SK-N-SH (cell line): ENCODE data around the gene KLHL21. TPM values are rescaled to one million over a fixed set of nuclear protein-coding genes. Genes with fewer than 3 reads are reported as not detected.

ENCODE experiments used
- CTCF ChIA-PET: fragments of 300-600, 350-600 bp; formaldehyde crosslinking; extraction: SDS; loops from one replicate; lab custom pipeline; 2021; lab: Yijun Ruan, JAX
- POLR2A ChIA-PET: fragments of 350-600 bp; sonication (Branson Sonifier 250); formaldehyde crosslinking; extraction: SDS; loops from one replicate; lab custom pipeline; 2020; ENCODE audit warnings: antibody characterized with exemption, inconsistent platforms; lab: Yijun Ruan, JAX
- DNase-seq: peaks from one replicate; pipeline ENCODE4 v3.0.0; 2012
- H2AFZ ChIP-seq: fragments of 200-600 bp; sonication (generic); 2 replicates; pipeline ENCODE4 v1.8.1; 2016; ENCODE audit warnings: antibody characterized with exemption, mild to moderate bottlenecking, low read depth
- H3F3A ChIP-seq: fragments of 200-600 bp; sonication (generic); replicated peaks from 2 replicates; pipeline ENCODE3; 2016; ENCODE audit warnings: antibody characterized with exemption, mild to moderate bottlenecking; ENCODE audit not compliant: insufficient read depth
- H3K27ac ChIP-seq, 2 experiments: fragments of 200-500 bp in 1 of 2; fragments of 200-600 bp in 1 of 2; sonication (Bioruptor generic) in 1 of 2; sonication (generic), shearing (Covaris generic) in 1 of 2; 2 replicates each; pipeline versions ENCODE4 v1.5.1 to v1.6.1; 2014 to 2016; ENCODE audit warnings: low read depth in 2 of 2, inconsistent platforms in 1 of 2, low read length in 1 of 2, mild to moderate bottlenecking in 1 of 2, mixed read lengths in 1 of 2
- H3K27me3 ChIP-seq: fragments of 200-600 bp; sonication (generic), shearing (Covaris generic); 2 replicates; pipeline ENCODE4 v1.6.1; 2016; ENCODE audit warnings: mixed run types; ENCODE audit not compliant: insufficient read depth
- H3K36me3 ChIP-seq, 2 experiments: fragments of 200-500 bp in 1 of 2; fragments of 200-600 bp in 1 of 2; sonication (Bioruptor generic) in 1 of 2; sonication (generic) in 1 of 2; replicated peaks in 1 of 2; 2 replicates each; pipeline versions ENCODE3 to v1.5.1; 2014 to 2016; ENCODE audit warnings: low read length in 1 of 2, mild to moderate bottlenecking in 1 of 2; ENCODE audit not compliant: insufficient read depth in 2 of 2, control insufficient read depth in 1 of 2
- H3K4me1 ChIP-seq, 2 experiments: fragments of 200-500 bp in 1 of 2; fragments of 200-600 bp in 1 of 2; sonication (Bioruptor generic) in 1 of 2; sonication (generic), shearing (Covaris generic) in 1 of 2; 2 replicates each; pipeline versions ENCODE4 v1.5.1 to v1.6.1; 2014 to 2016; ENCODE audit warnings: low read depth in 1 of 2, low read length in 1 of 2, mixed run types in 1 of 2; ENCODE audit not compliant: insufficient read depth in 2 of 2, control insufficient read depth in 1 of 2
- H3K4me2 ChIP-seq: fragments of 200-600 bp; sonication (generic), shearing (Covaris generic); 2 replicates; pipeline ENCODE4 v1.6.1; 2017; ENCODE audit warnings: mixed run types
- H3K4me3 ChIP-seq, 2 experiments: fragments of 200-500 bp in 1 of 2; fragments of 200-600 bp in 1 of 2; sonication (Bioruptor generic) in 1 of 2; sonication (generic), shearing (Covaris generic) in 1 of 2; 2 replicates each; pipeline versions ENCODE4 v1.5.1 to v1.8.1; 2014 to 2016; ENCODE audit warnings: low read depth in 2 of 2, inconsistent platforms in 1 of 2, low read length in 1 of 2, mild to moderate bottlenecking in 1 of 2, mixed read lengths in 1 of 2, moderate library complexity in 1 of 2
- H3K79me2 ChIP-seq: fragments of 200-600 bp; sonication (generic); 2 replicates; pipeline ENCODE4 v1.8.1; 2017; ENCODE audit warnings: mild to moderate bottlenecking; ENCODE audit not compliant: insufficient read depth
- H3K9ac ChIP-seq: fragments of 200-600 bp; sonication (generic); 2 replicates; pipeline ENCODE4 v1.6.1; 2017; ENCODE audit warnings: mixed run types
- H3K9me2 ChIP-seq: fragments of 200-600 bp; sonication (generic); 2 replicates; pipeline ENCODE4 v1.6.1; 2017; ENCODE audit warnings: mixed run types
- H3K9me3 ChIP-seq: fragments of 200-600 bp; sonication (generic); 2 replicates; pipeline ENCODE4 v1.6.1; 2017; ENCODE audit warnings: mixed run types, mild to moderate bottlenecking, moderate library complexity
- H4K20me1 ChIP-seq: fragments of 200-600 bp; sonication (generic); 2 replicates; pipeline ENCODE4 v1.6.1; 2017; ENCODE audit warnings: mild to moderate bottlenecking, mixed run types; ENCODE audit not compliant: insufficient read depth
- CTCF ChIP-seq: fragments of 200-600 bp; sonication (generic); IDR thresholded peaks from 2 replicates; pipeline ENCODE4 v1.6.1; 2017; ENCODE audit warnings: antibody characterized with exemption, mild to moderate bottlenecking, moderate library complexity
- GABPA ChIP-seq: IDR thresholded peaks from 2 replicates; pipeline ENCODE4 v1.4.0; 2012; ENCODE audit warnings: low read depth, mild to moderate bottlenecking
- MAX ChIP-seq: IDR thresholded peaks from 2 replicates; pipeline ENCODE4 v1.4.0; 2012; ENCODE audit warnings: low read depth
- MXI1 ChIP-seq: IDR thresholded peaks from 2 replicates; pipeline ENCODE4 v1.6.1; 2012; ENCODE audit warnings: mild to moderate bottlenecking, low read depth, low read length, improper control_type of control experiment
- PBX3 ChIP-seq: IDR thresholded peaks from 2 replicates; pipeline ENCODE4; 2012
- RAD21 ChIP-seq: IDR thresholded peaks from 2 replicates; pipeline ENCODE4 v1.6.1; 2012; ENCODE audit warnings: mild to moderate bottlenecking, low read length
- RCOR1 ChIP-seq: fragments of 150-350 bp; IDR thresholded peaks from 2 replicates; pipeline ENCODE4 v1.6.1; 2017; ENCODE audit warnings: antibody characterized with exemption, low read length
- REST ChIP-seq: IDR thresholded peaks from 2 replicates; pipeline ENCODE4 v1.6.1; 2012; ENCODE audit warnings: mild to moderate bottlenecking, low read depth, low read length, moderate library complexity
- SIN3A ChIP-seq: IDR thresholded peaks from 2 replicates; pipeline ENCODE4 v1.6.1; 2012; ENCODE audit warnings: low read depth, mild to moderate bottlenecking, low read length, moderate library complexity, borderline replicate concordance
- SMC3 ChIP-seq: IDR thresholded peaks from 2 replicates; pipeline ENCODE4 v1.6.1; 2012; ENCODE audit warnings: low read depth, low read length, improper control_type of control experiment
- USF1 ChIP-seq: IDR thresholded peaks from 2 replicates; pipeline ENCODE4 v1.4.0; 2012; ENCODE audit warnings: low read depth, borderline replicate concordance
- USF2 ChIP-seq: fragments of 150-350 bp; IDR thresholded peaks from 2 replicates; pipeline ENCODE4 v1.6.1; 2017; ENCODE audit warnings: antibody characterized with exemption, low read length, low read depth, borderline replicate concordance
- WGBS: methylation state at CpG from one replicate; pipeline ENCODE4 v1.1.6; 2017; ENCODE audit warnings: low lambda C conversion rate; 5-methylcytosine and 5-hydroxymethylcytosine counted together
- polyA plus RNA-seq, 3 experiments: library from polyadenylated mRNA; depleted of rRNA; stranded (reverse); fragments of >200 nt; gene quantifications; 2 replicates each; pipeline ENCODE4 v1.2.3, GENCODE V29; 2012

KLHL21 gene
- polyA plus RNA-seq, 1 of the 3 experiments (the other 2 are of a cell fraction) = 12.5 TPM

- Histone ChIP-seq H3K27ac (no peak overlapping the region), H3K4me1 (peaks cover 0 to 4% of the 10 kb centered on the region in 2 experiments; a peak in 1 of 4 replicates), H3K4me2 (no peak overlapping the region), H3K79me2 (peaks cover 40% of the 10 kb centered on the region), H3K36me3 (peaks cover 4 to 45% of the 10 kb centered on the region in 2 experiments), H4K20me1 (peaks cover 22% of the 10 kb centered on the region; the same call in 1 of the 2 replicates), H3K9ac (no peak overlapping the region), H3F3A (no peaks in the 10 kb centered on the region), H2AFZ (no peak overlapping the region), H3K9me3 (no peaks in the 10 kb centered on the region), H3K4me3 (no peak overlapping the region), H3K9me2 (no peaks in the 10 kb centered on the region), H3K27me3 (no peaks in the 10 kb centered on the region)
- no peak for DNase-seq
- ChIA-PET POLR2A (interaction anchor here (0.6 to 1.0 kb wide), 2 partner anchors 15 to 28 kb away, joined by 3 read pairs; no protein-coding TSS in a partner anchor), CTCF (interaction anchor here (1.8 kb wide), 1 partner anchor 41 kb away, joined by 5 read pairs; the partner anchor contains the start of gene NOL9)
- WGBS = 92% methylated on average over 4 of the region's 11 CpGs
- TF ChIP-seq USF2 = no peak
- TF ChIP-seq MAX = no peak
- no peak for TF ChIP-seq CTCF
- TF ChIP-seq SIN3A = no peak
- no peak for TF ChIP-seq MXI1
These were observed 7.5 kb downstream of the KLHL21 start for GRCh38 chr1:6594977-6595740.

- no peak for DNase-seq
- no peak overlapping the region for H2AFZ ChIP-seq
- TF ChIP-seq CTCF (no peak), SMC3 (no peak), USF1 (no peak), RAD21 (no peak), GABPA (no peak), PBX3 (no peak), REST (no peak), RCOR1 (no peak)
These were observed 8.9 kb downstream of the KLHL21 start for GRCh38 chr1:6593810-6594209.

More at GRCh38 chr1:6593810-6594209, 8.9 kb downstream of the KLHL21 start:
- Histone ChIP-seq H3F3A (no peaks in the 10 kb centered on the region), H3K9ac (no peak overlapping the region), H3K27ac (no peak overlapping the region), H3K9me2 (no peaks in the 10 kb centered on the region), H4K20me1 (peaks cover 16% of the 10 kb centered on the region; the same call in 1 of the 2 replicates), H3K27me3 (no peaks in the 10 kb centered on the region), H3K4me2 (no peak overlapping the region), H3K4me1 (no peaks in the 10 kb centered on the region; a peak in 1 of 4 replicates), H3K36me3 (peaks cover 4 to 45% of the 10 kb centered on the region in 2 experiments), H3K4me3 (no peak overlapping the region), H3K9me3 (no peaks in the 10 kb centered on the region), H3K79me2 (peaks cover 26% of the 10 kb centered on the region; the same call in 1 of the 2 replicates)
- WGBS = 95% methylated on average over 6 of the region's 15 CpGs
- CTCF ChIA-PET = interaction anchor here (0.9 to 1.8 kb wide), 2 partner anchors 13 to 39 kb away, joined by 4 to 5 read pairs; partner anchors contain the start of gene NOL9
- POLR2A ChIA-PET = no interaction called here
